H9 (cell line): Measurements from ENCODE around the gene SLC25A29. TPM values are rescaled to one million over a fixed set of nuclear protein-coding genes. Genes with fewer than 3 reads are reported as not detected.

Source experiments
- DNase-seq: peaks from one replicate; pipeline ENCODE4 v3.0.0-alpha.2; 2017
- H2AFZ ChIP-seq: one replicate; pipeline ENCODE4 v1.6.1; 2013; ENCODE audit warnings: mild to moderate bottlenecking, low read length, control low read depth, moderate library complexity
- H2AK5ac ChIP-seq: 2 replicates; pipeline ENCODE4 v1.6.1; 2013; ENCODE audit warnings: low read length, control low read depth, mixed read lengths; ENCODE audit not compliant: insufficient read length
- H2BK120ac ChIP-seq: one replicate; pipeline ENCODE4 v1.6.1; 2013; ENCODE audit warnings: low read depth, mild to moderate bottlenecking, low read length, control low read depth, inconsistent platforms; ENCODE audit not compliant: poor library complexity, severe bottlenecking
- H2BK12ac ChIP-seq: 2 replicates; pipeline ENCODE4 v1.6.1; 2013; ENCODE audit warnings: low read length, control low read depth, mixed read lengths, low read depth; ENCODE audit not compliant: insufficient read length
- H2BK15ac ChIP-seq: 2 replicates; pipeline ENCODE4 v1.6.1; 2013; ENCODE audit warnings: low read depth, low read length, control low read depth
- H2BK20ac ChIP-seq: one replicate; pipeline ENCODE4 v1.6.1; 2013; ENCODE audit warnings: low read depth, mild to moderate bottlenecking, low read length, control low read depth, inconsistent platforms; ENCODE audit not compliant: poor library complexity, severe bottlenecking
- H2BK5ac ChIP-seq: 2 replicates; pipeline ENCODE4 v1.6.1; 2013; ENCODE audit warnings: low read length, control low read depth, mixed read lengths; ENCODE audit not compliant: insufficient read length
- H3K14ac ChIP-seq: 2 replicates; pipeline ENCODE4 v1.6.1; 2013; ENCODE audit warnings: low read length, control low read depth; ENCODE audit not compliant: insufficient read depth
- H3K18ac ChIP-seq: 2 replicates; pipeline ENCODE4 v1.6.1; 2013; ENCODE audit warnings: low read depth, mild to moderate bottlenecking, mixed read lengths, low read length, control low read depth; ENCODE audit not compliant: insufficient read length
- H3K23ac ChIP-seq: 2 replicates; pipeline ENCODE4 v1.6.1; 2013; ENCODE audit warnings: low read length, control low read depth, mixed read lengths, low read depth; ENCODE audit not compliant: insufficient read length
- H3K23me2 ChIP-seq: 2 replicates; pipeline ENCODE4 v1.6.1; 2013; ENCODE audit warnings: low read depth, mild to moderate bottlenecking, mixed read lengths, low read length, control low read depth; ENCODE audit not compliant: insufficient read length, poor library complexity, severe bottlenecking
- H3K27ac ChIP-seq: 2 replicates; pipeline ENCODE4 v1.5.1; 2013; ENCODE audit warnings: low read length, control low read depth, mixed read lengths, low read depth; ENCODE audit not compliant: insufficient read length
- H3K27me3 ChIP-seq: 2 replicates; pipeline ENCODE4 v1.6.1; 2013; ENCODE audit warnings: low read length, control low read depth, inconsistent platforms; ENCODE audit not compliant: insufficient read depth
- H3K4ac ChIP-seq: 2 replicates; pipeline ENCODE4 v1.6.1; 2013; ENCODE audit warnings: low read depth, mild to moderate bottlenecking, control low read depth, inconsistent platforms, low read length, moderate library complexity
- H3K4me1 ChIP-seq: 2 replicates; pipeline ENCODE4 v1.6.1; 2013; ENCODE audit warnings: low read length, control low read depth, inconsistent platforms; ENCODE audit not compliant: insufficient read depth
- H3K4me2 ChIP-seq: 2 replicates; pipeline ENCODE4 v1.6.1; 2013; ENCODE audit warnings: low read length, control low read depth, mixed read lengths; ENCODE audit not compliant: insufficient read length, insufficient read depth
- H3K56ac ChIP-seq: 2 replicates; pipeline ENCODE4 v1.6.1; 2013; ENCODE audit warnings: low read depth, mild to moderate bottlenecking, mixed read lengths, low read length, control low read depth; ENCODE audit not compliant: insufficient read length
- H3K79me1 ChIP-seq: 2 replicates; pipeline ENCODE4 v1.6.1; 2013; ENCODE audit warnings: low read depth, mild to moderate bottlenecking, moderate library complexity, low read length, control low read depth, inconsistent platforms; ENCODE audit not compliant: insufficient read depth, poor library complexity, severe bottlenecking
- H3K79me2 ChIP-seq: 2 replicates; pipeline ENCODE4 v1.6.1; 2013; ENCODE audit warnings: low read length, control low read depth, inconsistent platforms; ENCODE audit not compliant: insufficient read depth
- H3K9ac ChIP-seq: 2 replicates; pipeline ENCODE4 v1.6.1; 2013; ENCODE audit warnings: low read length, control low read depth, mixed read lengths; ENCODE audit not compliant: insufficient read length; ENCODE audit errors: extremely low read depth
- H3K9me3 ChIP-seq: one replicate; pipeline ENCODE4 v1.6.1; 2013; ENCODE audit warnings: low read depth, low read length, inconsistent platforms; ENCODE audit not compliant: control insufficient read depth
- H3T11ph ChIP-seq: one replicate; pipeline ENCODE4 v1.6.1; 2013; ENCODE audit warnings: mild to moderate bottlenecking, low read length, control low read depth, inconsistent platforms
- H4K20me1 ChIP-seq: one replicate; pipeline ENCODE4 v1.6.1; 2013; ENCODE audit not compliant: control insufficient read depth, insufficient read length, insufficient read depth
- H4K5ac ChIP-seq: 2 replicates; pipeline ENCODE4 v1.6.1; 2013; ENCODE audit warnings: low read depth, mild to moderate bottlenecking, mixed read lengths, low read length, control low read depth; ENCODE audit not compliant: insufficient read length
- H4K8ac ChIP-seq: replicated peaks from 2 replicates; pipeline ENCODE4 v1.6.1; 2013; ENCODE audit warnings: low read length, control low read depth, mixed read lengths, low read depth; ENCODE audit not compliant: insufficient read length
- H4K91ac ChIP-seq: 2 replicates; pipeline ENCODE4 v1.6.1; 2013; ENCODE audit warnings: low read depth, mild to moderate bottlenecking, moderate library complexity, mixed read lengths, low read length, control low read depth; ENCODE audit not compliant: insufficient read length
- H3K27ac Mint-ChIP-seq, 3 experiments: 2 replicates in 2 of 3; 3 replicates in 1 of 3; pipeline ENCODE4 v1.8.0; 2020 to 2021; ENCODE audit warnings: mixed read lengths in 3 of 3, mild to moderate bottlenecking in 1 of 3, moderate library complexity in 1 of 3
- H3K27me3 Mint-ChIP-seq: 2 replicates; pipeline ENCODE4 v1.8.0; 2021; ENCODE audit warnings: low read depth, mild to moderate bottlenecking, moderate library complexity, mixed read lengths
- H3K36me3 Mint-ChIP-seq, 3 experiments: 2 replicates in 2 of 3; 3 replicates in 1 of 3; pipeline ENCODE4 v1.8.0; 2020 to 2021; ENCODE audit warnings: low read depth in 3 of 3, mixed read lengths in 3 of 3; ENCODE audit not compliant: insufficient read depth in 1 of 3
- H3K4me1 Mint-ChIP-seq, 2 experiments: 2 replicates each; pipeline ENCODE4 v1.8.0; 2020; ENCODE audit warnings: mixed read lengths in 2 of 2
- H3K4me3 Mint-ChIP-seq, 2 experiments: 2 replicates in 1 of 2; 3 replicates in 1 of 2; pipeline ENCODE4 v1.8.0; 2020 to 2021; ENCODE audit warnings: mild to moderate bottlenecking in 2 of 2, mixed read lengths in 2 of 2, moderate library complexity in 1 of 2
- H3K9me3 Mint-ChIP-seq, 2 experiments: 2 replicates in 1 of 2; 3 replicates in 1 of 2; pipeline ENCODE4 v1.8.0; 2020; ENCODE audit warnings: mild to moderate bottlenecking in 2 of 2, mixed read lengths in 2 of 2, moderate library complexity in 1 of 2
- CTCF ChIP-seq: fragments of 200-600 bp; sonication (generic); conservative IDR thresholded peaks from 3 replicates; pipeline ENCODE4 v1.8.0; 2021; ENCODE audit warnings: antibody characterized with exemption, mild to moderate bottlenecking
- WGBS: extraction: QIAGEN DNeasy Blood & Tissue Kit; methylation state at CpG from one replicate; pipeline ENCODE4 v1.1.7; 2013; ENCODE audit warnings: missing lambda C conversion rate, low lambda C conversion rate, mixed read lengths; ENCODE audit not compliant: insufficient read length; ENCODE audit errors: extremely low coverage; 5-methylcytosine and 5-hydroxymethylcytosine counted together
- total RNA-seq: library from RNA; stranded (reverse); gene quantifications from 2 replicates; pipeline ENCODE4 v1.2.1, GENCODE V29; 2021

SLC25A29 gene
- total RNA-seq, 1 experiment from 2014 or later: 175 TPM

- H3K9me3 ChIP-seq: no peaks in the 10 kb centered on the region
- no peak overlapping the region for H3K9ac ChIP-seq
- no peaks in the 10 kb centered on the region for H4K20me1 ChIP-seq
- DNase-seq: peak; percentile 81
- H3K27ac ChIP-seq: no peak overlapping the region
- no peak overlapping the region for H3K14ac ChIP-seq
- H2BK5ac ChIP-seq: no peak overlapping the region
- H2BK120ac ChIP-seq: no peak overlapping the region
- H2BK15ac ChIP-seq: no peak overlapping the region
- H3K79me2 ChIP-seq: no peaks in the 10 kb centered on the region
- no peak overlapping the region for H3K4me3 Mint-ChIP-seq
- no peak overlapping the region for H2BK20ac ChIP-seq
- no peak overlapping the region for H2BK12ac ChIP-seq
- H3K79me1 ChIP-seq: no peaks in the 10 kb centered on the region
- no peak overlapping the region for H3K23ac ChIP-seq
- no peaks in the 10 kb centered on the region; the same call in 1 of the 2 replicates for H3K27me3 Mint-ChIP-seq
- no peaks in the 10 kb centered on the region; a peak in 1 of 5 replicates for H3K9me3 Mint-ChIP-seq
- peak; percentile 97 for TF ChIP-seq CTCF
- 0 out of 7 replicates have a peak overlapping the region, but pooled peaks of 1 of the 3 experiments have one; percentile 73 for H3K27ac Mint-ChIP-seq
- WGBS: no CpG with 5 or more reads among the region's 40 CpGs
- H3K56ac ChIP-seq: no peak overlapping the region
- H3K36me3 Mint-ChIP-seq: no peaks in the 10 kb centered on the region
- no peak overlapping the region for H3K4me2 ChIP-seq
- H3K4me1 ChIP-seq: no peaks in the 10 kb centered on the region
- no peak overlapping the region for H3T11ph ChIP-seq
- no peak overlapping the region for H3K4ac ChIP-seq
- H4K8ac ChIP-seq: no peak overlapping the region
- H4K91ac ChIP-seq: no peak overlapping the region
- H3K4me1 Mint-ChIP-seq: peaks cover 13 to 17% of the 10 kb centered on the region in 2 experiments
- no peaks in the 10 kb centered on the region for H3K27me3 ChIP-seq
- H2AK5ac ChIP-seq: no peak overlapping the region
- H4K5ac ChIP-seq: no peak overlapping the region
- H3K23me2 ChIP-seq: no peaks in the 10 kb centered on the region
- no peak overlapping the region for H3K18ac ChIP-seq
- no peak overlapping the region for H2AFZ ChIP-seq
Measured at GRCh38 chr14:100317912-100318808, 11.9 kb upstream of the SLC25A29 start.
